ENCODE data around the gene PTPN23. TPM values are rescaled to one million over a fixed set of nuclear protein-coding genes. Genes with fewer than 3 reads are reported as not detected.
A peak's percentile ranks its signal among the peaks of the same experiment; 100 is the strongest.

PTPN23 gene
- polyA plus RNA-seq, 1 experiment, result 1.3 TPM

- CTCF ChIA-PET, result interaction anchor here (1.8 kb wide), 1 partner anchor 16 kb away, joined by 9 read pairs; no protein-coding TSS in a partner anchor
- TF ChIP-seq CTCF (IDR thresholded peaks at IDR 0.05; ENCODE audit: low read depth, low read length), result no peak
- DNase-seq (ENCODE audit: low read depth, low spot score), result no peak
- POLR2A ChIA-PET, result no interaction called here
- Histone ChIP-seq H3K4me3 (ENCODE audit: low read depth, low read length) (no peak overlapping the region), H3K27ac (ENCODE audit: low read depth, low read length) (peak overlapping the region; percentile 31), H3K9me3 (ENCODE audit: control insufficient read depth, insufficient read depth, low read length) (no peaks in the 10 kb centered on the region; the same call in 1 of the 2 replicates), H3K27me3 (ENCODE audit: control insufficient read depth, insufficient read depth, low read length) (no peaks in the 10 kb centered on the region)
These were observed 24.4 kb downstream of the PTPN23 start for GRCh38 chr3:47404955-47405790.

- TF ChIP-seq CTCF (IDR thresholded peaks at IDR 0.05; ENCODE audit: low read depth, low read length), result no peak
- Histone ChIP-seq H3K27me3 (ENCODE audit: control insufficient read depth, insufficient read depth, low read length) (no peaks in the 10 kb centered on the region), H3K9me3 (ENCODE audit: control insufficient read depth, insufficient read depth, low read length) (no peaks in the 10 kb centered on the region; the same call in 1 of the 2 replicates), H3K27ac (ENCODE audit: low read depth, low read length) (no peak overlapping the region), H3K4me3 (ENCODE audit: low read depth, low read length) (no peak overlapping the region)
- POLR2A ChIA-PET, result no interaction called here
- CTCF ChIA-PET, result interaction anchor here (1.8 kb wide), 1 partner anchor 15 kb away, joined by 9 read pairs; no protein-coding TSS in a partner anchor
- no peak for DNase-seq (ENCODE audit: low read depth, low spot score)
These were observed 25.3 kb downstream of the PTPN23 start for GRCh38 chr3:47405820-47406761.

- no peak overlapping the region for H3K4me3 ChIP-seq (ENCODE audit: low read depth, low read length)
- TF ChIP-seq CTCF (IDR thresholded peaks at IDR 0.05; ENCODE audit: low read depth, low read length), result no peak
- H3K27ac ChIP-seq (ENCODE audit: low read depth, low read length), result no peak overlapping the region
- no peak for DNase-seq (ENCODE audit: low read depth, low spot score)
- ChIA-PET POLR2A (no interaction called here), CTCF (no interaction called here)
- no peaks in the 10 kb centered on the region; the same call in 1 of the 2 replicates for H3K9me3 ChIP-seq (ENCODE audit: control insufficient read depth, insufficient read depth, low read length)
- no peaks in the 10 kb centered on the region for H3K27me3 ChIP-seq (ENCODE audit: control insufficient read depth, insufficient read depth, low read length)
These were observed 25.9 kb downstream of the PTPN23 start for GRCh38 chr3:47406762-47407149.

GRCh38 chr3:47407237-47407636 lies 26.4 kb downstream of the PTPN23 start:
- TF ChIP-seq CTCF (IDR thresholded peaks at IDR 0.05; ENCODE audit: low read depth, low read length), result no peak
- Histone ChIP-seq H3K27me3 (ENCODE audit: control insufficient read depth, insufficient read depth, low read length) (no peaks in the 10 kb centered on the region), H3K9me3 (ENCODE audit: control insufficient read depth, insufficient read depth, low read length) (no peaks in the 10 kb centered on the region; the same call in 1 of the 2 replicates), H3K27ac (ENCODE audit: low read depth, low read length) (no peak overlapping the region), H3K4me3 (ENCODE audit: low read depth, low read length) (no peak overlapping the region)
- ChIA-PET CTCF (no interaction called here), POLR2A (no interaction called here)
- no peak for DNase-seq (ENCODE audit: low read depth, low spot score)

All from AG04450 (cell line).